ENCODE measurements around the gene ATP6V1B1. TPM values are rescaled to one million over a fixed set of nuclear protein-coding genes. Genes with fewer than 3 reads are reported as not detected.

Gene ATP6V1B1
- total and polyA plus RNA-seq, 10 of the 15 experiments (the other 5 are each of a cell fraction or from before 2014, with no cell fraction given): not detected

DNA sequence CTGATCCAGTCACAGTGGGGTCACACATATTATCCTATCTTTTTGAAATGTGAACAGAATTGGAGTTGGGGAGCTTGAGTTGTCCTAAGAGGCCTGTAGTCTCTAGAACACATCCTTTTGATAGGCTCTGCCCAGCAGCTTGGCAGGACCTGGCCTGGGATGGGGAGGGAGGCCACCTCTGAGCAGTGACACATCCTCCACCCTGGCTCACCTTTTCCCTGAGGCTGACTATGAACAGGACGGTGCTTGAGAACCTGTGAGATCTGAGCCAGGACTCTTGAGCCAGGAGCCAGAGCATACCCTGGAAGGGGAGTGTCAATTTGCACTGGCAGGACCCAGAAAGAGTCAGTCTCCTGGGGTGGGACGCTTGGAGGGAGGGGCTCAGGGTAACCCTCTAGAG lies 17.7 kb upstream of the ATP6V1B1 start:
- DNase-seq (ENCODE audit: low read depth, low spot score) (no peak), ATAC-seq (no peak), FAIRE-seq (no peak)
- no TSS peak for BruUV-seq (replicated peaks)
- Histone ChIP-seq H3K27ac (ENCODE audit: control insufficient read depth, insufficient read depth) (no peak overlapping the region), H3K4me3 (no peak overlapping the region), H2AFZ (ENCODE audit: control insufficient read depth, low read depth, low read length) (no peak overlapping the region), H3K36me3 (ENCODE audit: control insufficient read depth in 2 of 2, insufficient read depth in 2 of 2, low read length in 1 of 2) (no peaks in the 10 kb centered on the region), H3K9me3 (replicated peaks; ENCODE audit: control insufficient read depth, insufficient read depth, low read length) (no peaks in the 10 kb centered on the region), H3K4me1 (ENCODE audit: control insufficient read depth, insufficient read depth, low read length) (no peaks in the 10 kb centered on the region), H3K9ac (ENCODE audit: control insufficient read depth, insufficient read depth, low read length) (no peak overlapping the region), H4K20me1 (ENCODE audit: control insufficient read depth, insufficient read depth) (no peaks in the 10 kb centered on the region), H3K27me3 (replicated peaks in 1 of 2; ENCODE audit: control insufficient read depth in 2 of 2, insufficient read depth in 2 of 2, low read length in 1 of 2) (no peaks in the 10 kb centered on the region; a peak in 1 of 4 replicates), H3K4me2 (ENCODE audit: control insufficient read depth, insufficient read depth) (no peak overlapping the region), H3K79me2 (ENCODE audit: control insufficient read depth, insufficient read depth, low read length) (no peaks in the 10 kb centered on the region)
- in situ Hi-C loops (cut with MboI): loop anchor here (5.0 kb wide), 1 partner anchor 46 kb away; no protein-coding TSS in a partner anchor
- WGBS (ENCODE audit: insufficient coverage, insufficient replicate concordance, low lambda C conversion rate, missing lambda C conversion rate): 3% methylated on average over 2 of the region's 2 CpGs
- intact Hi-C loops (cut with micrococcal nuclease; ENCODE audit: unreplicated experiment): no loop called here
- ChIA-PET POLR2A (no interaction called here), SMC1A (ENCODE audit: uncharacterized antibody, unreplicated experiment) (no interaction called here), CTCF (interaction anchor here (0.8 to 2.6 kb wide), 4 partner anchors 8 to 128 kb away, joined by 3 to 14 read pairs (median 3); partner anchors contain the start of gene FIGLA), RAD21 (ENCODE audit: unreplicated experiment) (no interaction called here)
- TF ChIP-seq REST (IDR thresholded peaks at IDR 0.05; ENCODE audit: low read depth, low read length) (no peak), CHD2 (IDR thresholded peaks at IDR 0.05; ENCODE audit: borderline replicate concordance, low read depth, low read length) (no peak), GATAD2B (conservative IDR thresholded peaks at IDR 0.05; ENCODE audit: low read depth) (no peak), NFXL1 (IDR thresholded peaks at IDR 0.05; ENCODE audit: borderline replicate concordance) (no peak), NFIC (IDR thresholded peaks at IDR 0.05; ENCODE audit: low read depth, low read length) (no peak), CBFB (IDR thresholded peaks at IDR 0.05; ENCODE audit: low read depth) (no peak)

All from GM12878 (cell line).